H9 (cell line): ENCODE results near the gene NCOA5. TPM values are rescaled to one million over a fixed set of nuclear protein-coding genes. Genes with fewer than 3 reads are reported as not detected.

Source experiments
- DNase-seq: peaks from one replicate; pipeline ENCODE4 v3.0.0-alpha.2; 2017
- H2AFZ ChIP-seq: one replicate; pipeline ENCODE4 v1.6.1; 2013; ENCODE audit warnings: mild to moderate bottlenecking, low read length, control low read depth, moderate library complexity
- H2AK5ac ChIP-seq: 2 replicates; pipeline ENCODE4 v1.6.1; 2013; ENCODE audit warnings: low read length, control low read depth, mixed read lengths; ENCODE audit not compliant: insufficient read length
- H2BK120ac ChIP-seq: one replicate; pipeline ENCODE4 v1.6.1; 2013; ENCODE audit warnings: low read depth, mild to moderate bottlenecking, low read length, control low read depth, inconsistent platforms; ENCODE audit not compliant: poor library complexity, severe bottlenecking
- H2BK12ac ChIP-seq: 2 replicates; pipeline ENCODE4 v1.6.1; 2013; ENCODE audit warnings: low read length, control low read depth, mixed read lengths, low read depth; ENCODE audit not compliant: insufficient read length
- H2BK15ac ChIP-seq: 2 replicates; pipeline ENCODE4 v1.6.1; 2013; ENCODE audit warnings: low read depth, low read length, control low read depth
- H2BK20ac ChIP-seq: one replicate; pipeline ENCODE4 v1.6.1; 2013; ENCODE audit warnings: low read depth, mild to moderate bottlenecking, low read length, control low read depth, inconsistent platforms; ENCODE audit not compliant: poor library complexity, severe bottlenecking
- H2BK5ac ChIP-seq: 2 replicates; pipeline ENCODE4 v1.6.1; 2013; ENCODE audit warnings: low read length, control low read depth, mixed read lengths; ENCODE audit not compliant: insufficient read length
- H3K14ac ChIP-seq: 2 replicates; pipeline ENCODE4 v1.6.1; 2013; ENCODE audit warnings: low read length, control low read depth; ENCODE audit not compliant: insufficient read depth
- H3K18ac ChIP-seq: 2 replicates; pipeline ENCODE4 v1.6.1; 2013; ENCODE audit warnings: low read depth, mild to moderate bottlenecking, mixed read lengths, low read length, control low read depth; ENCODE audit not compliant: insufficient read length
- H3K23ac ChIP-seq: 2 replicates; pipeline ENCODE4 v1.6.1; 2013; ENCODE audit warnings: low read length, control low read depth, mixed read lengths, low read depth; ENCODE audit not compliant: insufficient read length
- H3K23me2 ChIP-seq: 2 replicates; pipeline ENCODE4 v1.6.1; 2013; ENCODE audit warnings: low read depth, mild to moderate bottlenecking, mixed read lengths, low read length, control low read depth; ENCODE audit not compliant: insufficient read length, poor library complexity, severe bottlenecking
- H3K27ac ChIP-seq: 2 replicates; pipeline ENCODE4 v1.5.1; 2013; ENCODE audit warnings: low read length, control low read depth, mixed read lengths, low read depth; ENCODE audit not compliant: insufficient read length
- H3K27me3 ChIP-seq: 2 replicates; pipeline ENCODE4 v1.6.1; 2013; ENCODE audit warnings: low read length, control low read depth, inconsistent platforms; ENCODE audit not compliant: insufficient read depth
- H3K4ac ChIP-seq: 2 replicates; pipeline ENCODE4 v1.6.1; 2013; ENCODE audit warnings: low read depth, mild to moderate bottlenecking, control low read depth, inconsistent platforms, low read length, moderate library complexity
- H3K4me1 ChIP-seq: 2 replicates; pipeline ENCODE4 v1.6.1; 2013; ENCODE audit warnings: low read length, control low read depth, inconsistent platforms; ENCODE audit not compliant: insufficient read depth
- H3K4me2 ChIP-seq: 2 replicates; pipeline ENCODE4 v1.6.1; 2013; ENCODE audit warnings: low read length, control low read depth, mixed read lengths; ENCODE audit not compliant: insufficient read length, insufficient read depth
- H3K56ac ChIP-seq: 2 replicates; pipeline ENCODE4 v1.6.1; 2013; ENCODE audit warnings: low read depth, mild to moderate bottlenecking, mixed read lengths, low read length, control low read depth; ENCODE audit not compliant: insufficient read length
- H3K79me1 ChIP-seq: 2 replicates; pipeline ENCODE4 v1.6.1; 2013; ENCODE audit warnings: low read depth, mild to moderate bottlenecking, moderate library complexity, low read length, control low read depth, inconsistent platforms; ENCODE audit not compliant: insufficient read depth, poor library complexity, severe bottlenecking
- H3K79me2 ChIP-seq: 2 replicates; pipeline ENCODE4 v1.6.1; 2013; ENCODE audit warnings: low read length, control low read depth, inconsistent platforms; ENCODE audit not compliant: insufficient read depth
- H3K9ac ChIP-seq: 2 replicates; pipeline ENCODE4 v1.6.1; 2013; ENCODE audit warnings: low read length, control low read depth, mixed read lengths; ENCODE audit not compliant: insufficient read length; ENCODE audit errors: extremely low read depth
- H3K9me3 ChIP-seq: one replicate; pipeline ENCODE4 v1.6.1; 2013; ENCODE audit warnings: low read depth, low read length, inconsistent platforms; ENCODE audit not compliant: control insufficient read depth
- H3T11ph ChIP-seq: one replicate; pipeline ENCODE4 v1.6.1; 2013; ENCODE audit warnings: mild to moderate bottlenecking, low read length, control low read depth, inconsistent platforms
- H4K20me1 ChIP-seq: one replicate; pipeline ENCODE4 v1.6.1; 2013; ENCODE audit not compliant: control insufficient read depth, insufficient read length, insufficient read depth
- H4K5ac ChIP-seq: 2 replicates; pipeline ENCODE4 v1.6.1; 2013; ENCODE audit warnings: low read depth, mild to moderate bottlenecking, mixed read lengths, low read length, control low read depth; ENCODE audit not compliant: insufficient read length
- H4K8ac ChIP-seq: replicated peaks from 2 replicates; pipeline ENCODE4 v1.6.1; 2013; ENCODE audit warnings: low read length, control low read depth, mixed read lengths, low read depth; ENCODE audit not compliant: insufficient read length
- H4K91ac ChIP-seq: 2 replicates; pipeline ENCODE4 v1.6.1; 2013; ENCODE audit warnings: low read depth, mild to moderate bottlenecking, moderate library complexity, mixed read lengths, low read length, control low read depth; ENCODE audit not compliant: insufficient read length
- H3K27ac Mint-ChIP-seq, 3 experiments: 2 replicates in 2 of 3; 3 replicates in 1 of 3; pipeline ENCODE4 v1.8.0; 2020 to 2021; ENCODE audit warnings: mixed read lengths in 3 of 3, mild to moderate bottlenecking in 1 of 3, moderate library complexity in 1 of 3
- H3K27me3 Mint-ChIP-seq: 2 replicates; pipeline ENCODE4 v1.8.0; 2021; ENCODE audit warnings: low read depth, mild to moderate bottlenecking, moderate library complexity, mixed read lengths
- H3K36me3 Mint-ChIP-seq, 3 experiments: 2 replicates in 2 of 3; 3 replicates in 1 of 3; pipeline ENCODE4 v1.8.0; 2020 to 2021; ENCODE audit warnings: low read depth in 3 of 3, mixed read lengths in 3 of 3; ENCODE audit not compliant: insufficient read depth in 1 of 3
- H3K4me1 Mint-ChIP-seq, 2 experiments: 2 replicates each; pipeline ENCODE4 v1.8.0; 2020; ENCODE audit warnings: mixed read lengths in 2 of 2
- H3K4me3 Mint-ChIP-seq, 2 experiments: 2 replicates in 1 of 2; 3 replicates in 1 of 2; pipeline ENCODE4 v1.8.0; 2020 to 2021; ENCODE audit warnings: mild to moderate bottlenecking in 2 of 2, mixed read lengths in 2 of 2, moderate library complexity in 1 of 2
- H3K9me3 Mint-ChIP-seq, 2 experiments: 2 replicates in 1 of 2; 3 replicates in 1 of 2; pipeline ENCODE4 v1.8.0; 2020; ENCODE audit warnings: mild to moderate bottlenecking in 2 of 2, mixed read lengths in 2 of 2, moderate library complexity in 1 of 2
- CTCF ChIP-seq: fragments of 200-600 bp; sonication (generic); conservative IDR thresholded peaks from 3 replicates; pipeline ENCODE4 v1.8.0; 2021; ENCODE audit warnings: antibody characterized with exemption, mild to moderate bottlenecking
- WGBS: extraction: QIAGEN DNeasy Blood & Tissue Kit; methylation state at CpG from one replicate; pipeline ENCODE4 v1.1.7; 2013; ENCODE audit warnings: missing lambda C conversion rate, low lambda C conversion rate, mixed read lengths; ENCODE audit not compliant: insufficient read length; ENCODE audit errors: extremely low coverage; 5-methylcytosine and 5-hydroxymethylcytosine counted together
- total RNA-seq: library from RNA; stranded (reverse); gene quantifications from 2 replicates; pipeline ENCODE4 v1.2.1, GENCODE V29; 2021

The NCOA5 gene
- total RNA-seq, 1 experiment from 2014 or later: 55.7 TPM

- Histone ChIP-seq H3K9ac (no peak overlapping the region), H2BK120ac (no peak overlapping the region), H2AK5ac (no peak overlapping the region), H4K91ac (no peak overlapping the region), H3K14ac (no peak overlapping the region), H3K79me1 (no peaks in the 10 kb centered on the region), H3K56ac (no peak overlapping the region), H2BK5ac (no peak overlapping the region), H3K4me1 (peaks cover under 1% of the 10 kb centered on the region; the same call in 1 of the 2 replicates), H2BK20ac (no peak overlapping the region), H4K20me1 (peaks cover 2% of the 10 kb centered on the region), H3K9me3 (no peaks in the 10 kb centered on the region), H2BK15ac (no peak overlapping the region), H4K5ac (no peak overlapping the region), H3K27me3 (no peaks in the 10 kb centered on the region), H3K4ac (no peak overlapping the region), H3K27ac (no peak overlapping the region), H3K4me2 (no peak overlapping the region), H3T11ph (no peak overlapping the region), H2AFZ (no peak overlapping the region), H3K23ac (no peak overlapping the region), H3K23me2 (no peaks in the 10 kb centered on the region), H4K8ac (no peak overlapping the region), H2BK12ac (no peak overlapping the region), H3K18ac (no peak overlapping the region), H3K79me2 (no peaks in the 10 kb centered on the region)
- Mint-ChIP-seq H3K27me3 (peaks cover 2% of the 10 kb centered on the region; the same call in 1 of the 2 replicates), H3K4me3 (no peak overlapping the region), H3K36me3 (peaks cover 46 to 76% (median 70%) of the 10 kb centered on the region in 3 experiments), H3K4me1 (peaks cover 0 to 7% of the 10 kb centered on the region in 2 experiments; a peak in 1 of 4 replicates), H3K27ac (no peak overlapping the region), H3K9me3 (no peaks in the 10 kb centered on the region)
- no CpG with 5 or more reads among the region's 3 CpGs for WGBS
- TF ChIP-seq CTCF: no peak
- DNase-seq: no peak
Measured at GRCh38 chr20:46065691-46066090, 24.1 kb downstream of the NCOA5 start.
